HepG2 (cell line): ENCODE results near the gene INTS4. TPM values are rescaled to one million over a fixed set of nuclear protein-coding genes. Genes with fewer than 3 reads are reported as not detected.

Experiments
- AFF4 ChIP-seq: sonication (generic); formaldehyde crosslinking; IDR thresholded peaks from 2 replicates; pipeline ENCODE4 v1.4.0; 2020; ENCODE audit warnings: missing genetic modification reagents
- CCDC6 ChIP-seq: sonication (generic); formaldehyde crosslinking; IDR thresholded peaks from 2 replicates; pipeline ENCODE4 v1.8.1; 2022; ENCODE audit warnings: mild to moderate bottlenecking, missing genetic modification reagents, moderate library complexity
- CREB3 ChIP-seq: sonication (generic); formaldehyde crosslinking; IDR thresholded peaks from 2 replicates; pipeline ENCODE4 v1.5.0; 2020; ENCODE audit warnings: missing genetic modification reagents
- FOSL1 ChIP-seq: sonication (generic); formaldehyde crosslinking; IDR thresholded peaks from 2 replicates; pipeline ENCODE4 v1.9.0; 2021; ENCODE audit warnings: missing genetic modification reagents, borderline replicate concordance
- JUNB ChIP-seq: sonication (generic); formaldehyde crosslinking; IDR thresholded peaks from 2 replicates; pipeline ENCODE4 v1.8.0; 2022; ENCODE audit warnings: missing genetic modification reagents, mild to moderate bottlenecking, borderline replicate concordance
- NFE2L2 ChIP-seq: fragments of 150-350 bp; IDR thresholded peaks from 2 replicates; pipeline ENCODE4 v1.6.1; 2014; ENCODE audit warnings: low read length
- RBFOX2 ChIP-seq: fragments of 200-400 bp; formaldehyde crosslinking; IDR thresholded peaks from 2 replicates; pipeline ENCODE4 v1.6.1; 2017; ENCODE audit warnings: low read depth, mild to moderate bottlenecking, low read length
- ZBTB8A ChIP-seq: sonication (generic); formaldehyde crosslinking; IDR thresholded peaks from 2 replicates; pipeline ENCODE4 v1.4.0; 2020; ENCODE audit warnings: mild to moderate bottlenecking, low read depth, missing genetic modification reagents, borderline replicate concordance
- ZNF18 ChIP-seq: sonication (generic); formaldehyde crosslinking; IDR thresholded peaks from 2 replicates; pipeline ENCODE4 v1.8.0; 2022; ENCODE audit warnings: mild to moderate bottlenecking, missing genetic modification reagents; ENCODE audit not compliant: insufficient replicate concordance
- ZNF446 ChIP-seq: sonication (generic); formaldehyde crosslinking; IDR thresholded peaks from 2 replicates; pipeline ENCODE4 v1.5.0; 2020; ENCODE audit warnings: mild to moderate bottlenecking, missing genetic modification reagents
- ZNF574 ChIP-seq: sonication (generic); formaldehyde crosslinking; IDR thresholded peaks from 2 replicates; pipeline ENCODE4 v1.4.0; 2020; ENCODE audit warnings: missing genetic modification reagents
- ZNF747 ChIP-seq: sonication (generic); formaldehyde crosslinking; IDR thresholded peaks from 2 replicates; pipeline ENCODE4 v1.8.1; 2023; ENCODE audit warnings: missing genetic modification reagents, mild to moderate bottlenecking, borderline replicate concordance
- polyA plus RNA-seq, 8 experiments: library from polyadenylated mRNA; depleted of rRNA in 3 of 8; stranded (reverse) in 7 of 8; unstranded in 1 of 8; fragments of >200 nt; fragmentation: Illumina TruSeq in 4 of 8; extraction: Trizol in 4 of 8; gene quantifications; 2 replicates each; pipeline versions ENCODE4 v1.2.1 to v1.2.3, GENCODE V29; 2011 to 2016; ENCODE audit warnings: low read depth in 4 of 8, missing spikeins in 1 of 8, mixed read lengths in 1 of 8; ENCODE audit not compliant: insufficient read depth in 1 of 8
- total RNA-seq, 5 experiments: library from RNA; depleted of rRNA; stranded (reverse); fragments of >200 nt; fragmentation: Illumina TruSeq; extraction: Trizol; gene quantifications; 2 replicates each; pipeline ENCODE4 v1.2.3, GENCODE V29; 2016; ENCODE audit warnings: low read depth in 1 of 5

Gene INTS4
- total and polyA plus RNA-seq, 2 of the 13 experiments (the other 11 are each of a cell fraction or from before 2014, with no cell fraction given), result 37.3 to 44.8 TPM

GRCh38 chr11:77994434-77995362 lies at the start of gene INTS4 (continued):
- TF ChIP-seq NFE2L2, result 0 out of 2 replicates have a peak, but pooled peaks have one; percentile 5
- TF ChIP-seq CCDC6 (CRISPR knock-in tag), result peak; percentile 69; the same call in 1 of the 2 replicates
- TF ChIP-seq ZNF18 (CRISPR knock-in tag), result no peak
- no peak for TF ChIP-seq JUNB
- TF ChIP-seq ZNF446 (CRISPR knock-in tag), result no peak
- TF ChIP-seq FOSL1, result no peak
- TF ChIP-seq ZNF574 (CRISPR knock-in tag), result peak; percentile 100
- TF ChIP-seq AFF4 (CRISPR knock-in tag), result no peak
- peak; percentile 75; the same call in 1 of the 2 replicates for TF ChIP-seq ZNF747 (CRISPR knock-in tag)
- TF ChIP-seq ZBTB8A (CRISPR knock-in tag), result no peak
- 0 out of 2 replicates have a peak, but pooled peaks have one; percentile 35 for TF ChIP-seq CREB3
- peak; percentile 63 for TF ChIP-seq RBFOX2
